GM12872 (cell line): ENCODE measurements around the gene SBNO2.

Source experiments
- TF ChIP-seq, protein P1 (sequence below): IDR thresholded peaks from 3 replicates; pipeline ENCODE4 v1.5.1; 2011; ENCODE audit warnings: low read depth, mild to moderate bottlenecking, low read length, moderate library complexity; ENCODE audit not compliant: insufficient read depth

The SBNO2 gene

DNA sequence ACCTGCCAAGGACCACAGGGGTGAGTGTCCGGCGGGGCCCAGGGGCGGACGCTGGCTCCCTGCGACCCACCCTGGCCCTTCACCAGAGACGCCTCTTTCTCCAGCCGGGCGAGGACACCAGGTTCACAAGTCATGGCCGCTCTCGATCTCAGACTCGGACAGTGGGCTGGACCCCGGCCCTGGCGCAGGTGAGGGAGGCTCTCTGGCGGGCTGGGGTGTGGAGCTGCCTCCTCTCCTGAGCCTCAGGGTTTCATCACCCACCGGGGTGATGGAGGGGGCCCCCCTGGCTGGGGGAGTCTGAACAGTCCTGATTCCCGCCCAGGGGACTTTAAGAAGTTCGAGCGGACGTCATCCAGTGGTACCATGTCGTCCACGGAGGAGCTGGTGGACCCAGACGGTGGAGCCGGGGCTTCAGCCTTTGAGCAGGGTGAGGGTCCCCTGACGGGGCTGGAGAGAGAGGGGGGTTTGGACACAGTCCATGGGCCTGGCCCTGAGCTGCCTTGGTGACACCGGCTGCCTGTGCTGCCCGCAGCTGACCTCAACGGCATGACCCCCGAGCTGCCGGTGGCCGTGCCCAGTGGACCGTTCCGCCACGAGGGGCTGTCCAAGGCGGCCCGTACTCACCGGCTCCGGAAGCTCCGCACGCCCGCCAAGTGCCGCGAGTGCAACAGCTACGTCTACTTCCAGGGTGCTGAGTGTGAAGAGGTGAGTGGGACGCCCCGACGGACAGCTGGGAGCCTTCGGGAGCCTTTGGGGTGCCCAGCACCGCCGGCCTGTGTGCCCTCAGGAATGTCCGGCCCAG, 93.5 kb downstream of the SBNO2 start:
- TF ChIP-seq, protein P1, sequence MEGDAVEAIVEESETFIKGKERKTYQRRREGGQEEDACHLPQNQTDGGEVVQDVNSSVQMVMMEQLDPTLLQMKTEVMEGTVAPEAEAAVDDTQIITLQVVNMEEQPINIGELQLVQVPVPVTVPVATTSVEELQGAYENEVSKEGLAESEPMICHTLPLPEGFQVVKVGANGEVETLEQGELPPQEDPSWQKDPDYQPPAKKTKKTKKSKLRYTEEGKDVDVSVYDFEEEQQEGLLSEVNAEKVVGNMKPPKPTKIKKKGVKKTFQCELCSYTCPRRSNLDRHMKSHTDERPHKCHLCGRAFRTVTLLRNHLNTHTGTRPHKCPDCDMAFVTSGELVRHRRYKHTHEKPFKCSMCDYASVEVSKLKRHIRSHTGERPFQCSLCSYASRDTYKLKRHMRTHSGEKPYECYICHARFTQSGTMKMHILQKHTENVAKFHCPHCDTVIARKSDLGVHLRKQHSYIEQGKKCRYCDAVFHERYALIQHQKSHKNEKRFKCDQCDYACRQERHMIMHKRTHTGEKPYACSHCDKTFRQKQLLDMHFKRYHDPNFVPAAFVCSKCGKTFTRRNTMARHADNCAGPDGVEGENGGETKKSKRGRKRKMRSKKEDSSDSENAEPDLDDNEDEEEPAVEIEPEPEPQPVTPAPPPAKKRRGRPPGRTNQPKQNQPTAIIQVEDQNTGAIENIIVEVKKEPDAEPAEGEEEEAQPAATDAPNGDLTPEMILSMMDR, result no peak

DNA sequence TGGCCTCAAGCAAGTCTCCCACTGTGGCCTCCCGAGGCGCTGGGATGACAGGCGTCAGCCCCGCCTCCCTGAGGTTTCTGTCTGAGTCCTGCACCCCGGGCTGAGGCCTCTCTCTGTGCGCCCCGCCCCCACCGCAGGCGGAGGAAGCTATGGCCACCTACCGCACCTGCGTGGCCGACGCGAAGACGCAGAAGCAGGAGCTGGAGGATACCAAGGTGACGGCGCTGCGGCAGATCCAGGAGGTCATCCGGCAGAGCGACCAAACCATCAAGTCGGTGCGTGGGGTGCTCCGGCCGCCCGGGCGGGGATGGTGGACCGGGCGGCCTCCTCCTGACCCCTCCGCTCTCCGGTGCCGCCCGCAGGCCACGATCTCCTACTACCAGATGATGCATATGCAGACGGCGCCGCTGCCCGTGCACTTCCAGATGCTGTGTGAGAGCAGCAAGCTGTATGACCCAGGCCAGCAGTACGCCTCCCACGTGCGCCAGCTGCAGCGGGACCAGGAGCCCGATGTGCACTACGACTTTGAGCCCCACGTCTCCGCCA, 94.4 kb downstream of the SBNO2 start:
- TF ChIP-seq, protein P1, result no peak

DNA sequence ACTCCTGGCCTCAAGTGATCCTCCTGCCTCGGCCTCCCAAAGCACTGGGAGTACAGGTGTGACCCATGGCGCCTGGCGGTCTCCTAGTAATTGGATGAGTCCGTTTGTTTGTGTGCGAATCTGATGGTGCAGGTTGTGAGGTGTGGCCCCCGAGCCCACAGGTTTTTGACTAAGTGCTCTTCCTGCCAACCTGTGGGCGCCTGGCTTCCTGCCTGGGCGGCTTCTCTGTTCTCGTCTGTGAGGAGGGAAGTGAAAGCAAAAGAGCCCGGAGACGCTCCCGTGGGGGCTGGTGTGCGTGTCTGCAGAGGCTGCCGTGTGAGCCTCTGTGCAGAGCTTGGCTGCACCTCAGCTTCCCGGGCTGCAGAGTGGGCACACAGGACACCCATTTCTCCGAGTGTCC, 97.1 kb downstream of the SBNO2 start:
- TF ChIP-seq, protein P1, result no peak

DNA sequence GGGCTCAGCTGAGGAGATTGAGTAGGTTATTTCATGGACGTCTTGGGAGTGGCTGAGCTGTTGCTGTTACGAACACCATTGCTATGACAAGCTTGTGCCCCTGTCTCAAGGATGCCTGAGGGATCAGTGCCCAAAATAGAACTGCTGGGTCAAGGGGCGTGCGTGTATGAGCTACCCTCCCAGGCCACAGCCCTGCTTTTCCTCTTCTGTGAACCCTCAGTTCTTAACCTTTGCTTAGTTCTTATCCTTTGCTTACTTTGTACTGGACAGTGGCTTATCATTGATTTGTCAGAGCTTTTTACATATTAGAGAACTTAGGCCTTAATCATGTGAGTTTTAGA, 98.1 kb downstream of the SBNO2 start:
- TF ChIP-seq, protein P1, result no peak

DNA sequence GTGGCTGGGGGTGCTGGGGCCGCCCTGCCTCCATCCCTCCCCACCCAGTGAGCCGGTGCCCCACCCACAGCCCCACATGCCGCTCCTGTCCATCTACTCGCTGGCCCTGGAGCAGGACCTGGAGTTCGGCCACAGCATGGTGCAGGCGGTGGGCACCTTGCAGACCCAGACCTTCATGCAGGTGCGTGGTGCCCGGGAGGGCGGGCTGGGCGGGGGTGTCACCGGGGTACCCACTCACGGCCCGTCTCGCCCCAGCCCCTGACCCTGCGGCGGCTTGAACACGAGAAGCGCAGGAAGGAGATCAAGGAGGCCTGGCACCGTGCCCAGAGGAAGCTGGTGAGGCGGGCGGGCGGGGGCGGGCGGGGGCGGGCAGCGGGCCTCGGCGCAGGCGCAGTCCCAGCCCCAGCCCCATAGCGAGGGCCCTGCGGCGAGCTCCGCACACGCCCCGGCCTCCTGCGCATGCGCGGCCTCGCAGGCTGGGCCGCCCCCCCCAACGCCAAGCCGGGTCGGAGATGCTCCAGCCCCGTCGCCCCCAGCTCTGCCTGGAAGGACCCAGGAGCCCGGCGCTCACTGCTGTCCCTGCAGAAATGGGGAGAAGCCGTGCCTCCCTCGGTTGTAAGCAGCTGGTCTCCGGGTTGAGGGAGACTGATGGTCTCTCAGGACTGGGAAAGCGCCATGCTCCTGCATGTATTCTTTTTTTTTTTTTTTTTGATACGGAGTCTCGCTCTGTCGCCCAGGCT, 99.4 kb downstream of the SBNO2 start:
- TF ChIP-seq, protein P1, result no peak

DNA sequence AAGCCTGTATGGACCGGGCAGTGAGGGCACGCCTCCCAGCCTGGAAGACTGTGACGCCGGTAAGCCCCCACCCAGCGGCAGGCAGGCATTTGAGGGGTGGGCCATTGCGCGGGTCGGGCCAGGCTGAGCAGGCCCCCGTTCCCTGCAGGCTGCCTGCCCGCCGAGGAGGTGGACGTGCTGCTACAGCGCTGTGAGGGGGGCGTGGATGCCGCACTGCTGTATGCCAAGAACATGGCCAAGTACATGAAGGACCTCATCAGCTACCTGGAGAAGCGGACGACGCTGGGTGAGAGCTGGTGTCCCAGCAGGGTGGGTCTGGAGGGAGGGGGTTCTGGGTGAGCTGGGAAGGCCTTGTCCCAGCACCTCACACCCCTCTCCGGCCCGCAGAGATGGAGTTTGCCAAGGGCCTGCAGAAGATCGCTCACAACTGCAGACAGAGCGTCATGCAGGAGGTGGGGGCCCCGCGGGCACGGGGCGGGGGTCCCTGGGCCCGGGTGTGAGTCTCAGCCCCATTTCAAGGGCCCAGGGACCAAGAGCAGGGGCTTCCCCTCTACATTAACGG, 100.0 kb downstream of the SBNO2 start:
- TF ChIP-seq, protein P1, result no peak
